NOMO-1 treated with dmso at 0.1 percent for 144 hours (cell line): Measurements from ENCODE around the gene HPS4.
A peak's percentile ranks its signal among the peaks of the same experiment; 100 is the strongest.

Experiments used
- DNase-seq: peaks from one replicate; lab custom pipeline; 2025; ENCODE audit not compliant: unreplicated experiment; lab: John Stamatoyannopoulos, UW

The HPS4 gene

GRCh38 chr22:26499188-26499703 lies 15.7 kb upstream of the HPS4 start:
- no peak for DNase-seq

GRCh38 chr22:26496456-26496855 lies 12.9 kb upstream of the HPS4 start:
- DNase-seq: no peak

- no peak for DNase-seq
Measured at GRCh38 chr22:26494506-26494905, 10.9 kb upstream of the HPS4 start.

GRCh38 chr22:26492220-26492619 lies 8.6 kb upstream of the HPS4 start:
- DNase-seq: no peak

GRCh38 chr22:26489447-26490036 lies 6.0 kb upstream of the HPS4 start:
- no peak for DNase-seq

GRCh38 chr22:26487996-26488395 lies 4.4 kb upstream of the HPS4 start:
- DNase-seq: no peak

- DNase-seq: no peak
Measured at GRCh38 chr22:26486394-26486793, 2.8 kb upstream of the HPS4 start.

- DNase-seq: no peak
Measured at GRCh38 chr22:26485806-26486390, 2.3 kb upstream of the HPS4 start.

- DNase-seq: no peak
Measured at GRCh38 chr22:26485013-26485412, 1.4 kb upstream of the HPS4 start.

- DNase-seq: no peak
Measured at GRCh38 chr22:26484360-26484706, 750 bp upstream of the HPS4 start.

- no peak for DNase-seq
Measured at GRCh38 chr22:26483043-26483438, 542 bp downstream of the HPS4 start.

GRCh38 chr22:26482161-26482560 lies 1.4 kb downstream of the HPS4 start:
- DNase-seq: no peak

- DNase-seq: no peak
Measured at GRCh38 chr22:26481694-26482093, 1.9 kb downstream of the HPS4 start.

GRCh38 chr22:26481112-26481693 lies 2.4 kb downstream of the HPS4 start:
- DNase-seq: no peak

GRCh38 chr22:26480611-26480932 lies 3.0 kb downstream of the HPS4 start:
- DNase-seq: no peak

- peak; percentile 44 for DNase-seq
Measured at GRCh38 chr22:26479792-26480610, 3.6 kb downstream of the HPS4 start.

- DNase-seq: no peak
Measured at GRCh38 chr22:26479043-26479791, 4.4 kb downstream of the HPS4 start.

GRCh38 chr22:26477341-26477731 lies 6.2 kb downstream of the HPS4 start:
- DNase-seq: no peak

- no peak for DNase-seq
Measured at GRCh38 chr22:26476705-26477340, 6.8 kb downstream of the HPS4 start.

GRCh38 chr22:26474682-26475081 lies 8.9 kb downstream of the HPS4 start:
- DNase-seq: no peak

- DNase-seq: no peak
Measured at GRCh38 chr22:26471522-26471921, 12.1 kb downstream of the HPS4 start.
